SKM-1 (cell line): ENCODE data around the gene CBR4.
"Not testable (repeated sequence)": the region's sequence is repeated elsewhere in the genome, so short reads cannot be mapped to it uniquely, and the experiment has no call there.

ENCODE experiments used
- DNase-seq: peaks from one replicate; lab custom pipeline; 2025; ENCODE audit not compliant: unreplicated experiment; lab: John Stamatoyannopoulos, UW

The CBR4 gene

DNA sequence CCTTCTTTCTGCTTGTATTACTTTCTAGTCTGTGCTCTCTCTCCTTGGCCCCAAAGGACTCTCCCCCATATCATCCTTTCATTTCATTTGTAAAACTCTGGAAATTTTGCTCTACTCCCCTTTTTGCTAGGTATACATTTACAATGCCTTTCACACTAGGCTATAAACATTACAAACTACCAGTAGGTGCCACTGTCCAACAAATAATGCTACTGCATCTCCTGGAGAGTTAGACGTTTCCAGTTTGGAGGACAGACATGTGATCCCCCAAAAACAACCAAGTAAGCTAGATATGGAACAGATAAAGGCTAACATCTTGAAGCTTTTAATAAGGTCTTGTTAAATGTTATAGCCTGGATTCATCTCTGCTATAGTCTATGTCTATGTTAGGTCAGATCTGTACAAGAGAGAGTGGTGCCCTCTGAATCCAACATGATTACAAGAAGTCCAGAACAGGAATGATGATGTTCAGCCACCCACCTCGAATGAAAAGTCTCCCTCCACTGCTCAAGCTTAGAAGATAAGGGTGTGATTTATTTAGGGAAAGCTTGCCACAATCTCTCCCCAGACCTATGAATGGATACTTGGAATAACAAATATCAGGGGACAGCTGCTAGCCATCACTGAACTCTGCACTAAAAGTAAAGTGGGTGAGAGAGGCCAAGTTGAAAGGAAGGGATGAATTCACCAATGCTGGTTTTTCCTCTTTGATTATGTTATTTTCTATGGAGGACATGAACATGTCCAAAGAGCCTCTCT lies 14.3 kb downstream of the CBR4 start:
- no peak for DNase-seq

DNA sequence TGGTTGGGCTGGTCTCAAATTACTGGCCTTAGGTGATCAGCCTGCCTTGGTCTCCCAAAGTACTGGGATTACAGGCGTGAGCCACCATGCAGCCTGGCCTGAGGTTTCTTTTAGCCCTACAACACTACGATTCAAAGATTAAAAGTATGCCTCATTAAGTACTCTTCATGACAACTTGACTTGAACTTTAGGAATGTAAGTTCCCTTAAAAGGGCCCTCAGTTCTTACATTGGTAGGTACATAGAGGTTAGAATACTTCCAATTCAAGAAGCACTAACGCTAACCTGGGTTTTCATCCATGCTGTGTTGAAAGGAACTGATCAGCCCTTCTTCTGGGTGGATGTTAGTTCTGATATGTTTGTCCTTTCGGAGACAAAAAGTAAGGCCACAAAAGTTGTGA lies 15.1 kb downstream of the CBR4 start:
- DNase-seq: no peak

DNA sequence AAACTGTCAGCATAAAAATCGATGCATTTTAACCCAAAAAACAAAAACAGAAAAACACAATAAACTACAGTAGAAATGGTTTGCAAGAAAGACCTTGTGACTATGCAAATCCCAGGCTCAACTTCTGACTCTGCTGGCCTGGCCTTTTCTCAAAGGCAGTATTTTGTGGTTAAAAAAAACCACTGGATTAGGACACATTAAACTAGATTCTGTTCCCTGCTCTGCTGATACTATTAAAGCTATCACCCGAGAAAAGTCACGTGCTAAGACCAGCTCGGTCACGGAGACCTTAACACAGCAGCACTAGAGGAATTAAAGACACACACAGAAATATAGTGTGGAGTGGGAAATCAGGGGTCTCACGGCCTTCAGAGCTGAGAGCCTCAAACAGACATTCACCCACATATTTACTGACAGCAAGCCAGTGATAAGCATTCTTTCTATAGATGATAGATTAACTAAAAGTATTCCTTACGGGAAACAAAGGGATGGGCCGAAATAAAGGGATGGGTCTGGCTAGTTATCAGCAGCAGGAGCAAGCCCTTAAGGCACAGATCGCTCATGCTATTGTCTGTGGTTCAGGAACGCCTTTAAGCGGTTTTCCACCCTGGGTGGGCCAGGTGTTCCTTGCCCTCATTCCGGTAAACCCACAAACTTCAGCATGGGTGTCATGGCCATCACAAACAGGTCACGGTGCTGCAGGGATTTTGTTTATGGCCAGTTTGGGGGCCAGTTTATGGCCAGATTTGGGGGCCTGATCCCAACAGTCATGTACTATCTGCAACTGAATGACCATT lies 16.1 kb downstream of the CBR4 start:
- DNase-seq: no peak

DNA sequence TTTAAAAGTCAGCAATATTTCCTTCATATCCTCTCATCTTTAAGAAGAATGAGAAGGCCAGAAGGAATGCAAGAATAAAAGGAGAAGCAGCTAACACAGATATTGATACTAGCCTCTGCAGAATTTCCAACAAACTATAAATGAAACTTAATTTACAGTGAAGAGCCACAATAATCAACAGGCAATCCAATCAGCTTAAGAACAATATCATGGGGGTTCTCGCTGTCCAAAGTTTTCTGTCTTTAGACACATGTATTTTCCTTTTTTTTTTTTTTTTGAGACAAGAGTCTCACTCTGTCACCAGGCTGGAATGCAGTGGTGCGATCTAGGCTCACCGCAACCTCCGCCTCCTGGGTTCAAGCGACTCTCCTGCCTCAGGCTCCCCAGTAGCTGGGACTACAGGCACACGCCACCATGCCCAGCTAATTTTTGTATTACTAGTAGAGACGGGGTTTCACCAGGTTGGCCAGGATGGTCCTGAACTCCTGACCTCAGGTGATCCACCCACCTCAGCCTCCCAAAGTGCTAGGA lies 17.0 kb downstream of the CBR4 start:
- DNase-seq: not testable (repeated sequence)

DNA sequence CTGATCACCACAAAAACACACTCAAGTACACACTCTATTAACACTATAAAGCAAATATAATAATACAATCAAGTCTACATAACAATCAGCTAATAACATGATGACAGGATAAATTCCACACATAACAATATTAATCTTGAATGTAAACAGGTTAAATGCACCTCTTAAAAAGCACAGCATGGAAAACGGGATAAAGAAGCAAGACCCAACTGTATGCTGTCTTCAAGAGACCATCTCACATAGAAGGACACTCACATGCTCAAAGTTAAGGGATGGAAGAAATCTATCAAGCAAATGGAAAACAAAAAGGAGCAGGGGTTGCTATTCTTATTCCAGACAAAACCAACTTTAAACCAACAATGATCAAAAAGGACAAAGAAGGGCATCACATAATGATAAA lies 28.1 kb downstream of the CBR4 start:
- DNase-seq: no peak

DNA sequence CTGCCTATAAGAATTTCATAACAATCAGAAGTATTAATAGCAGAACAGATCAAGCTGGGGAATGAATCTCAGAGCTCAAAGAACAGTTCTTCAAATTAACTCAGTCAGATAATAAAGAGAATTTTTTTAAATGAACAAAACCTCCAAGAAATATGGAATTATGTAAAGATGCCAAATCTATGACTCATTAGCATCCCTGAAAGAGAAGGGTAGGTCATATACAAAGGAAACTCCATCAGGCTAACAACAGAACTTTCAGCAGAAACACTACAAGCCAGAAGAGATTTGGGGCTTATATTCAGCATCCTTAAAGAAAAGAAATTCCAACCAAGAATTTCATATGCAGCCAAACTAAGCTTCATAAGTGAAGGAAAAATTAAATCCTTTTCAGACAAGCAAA lies 28.6 kb downstream of the CBR4 start:
- DNase-seq: no peak

DNA sequence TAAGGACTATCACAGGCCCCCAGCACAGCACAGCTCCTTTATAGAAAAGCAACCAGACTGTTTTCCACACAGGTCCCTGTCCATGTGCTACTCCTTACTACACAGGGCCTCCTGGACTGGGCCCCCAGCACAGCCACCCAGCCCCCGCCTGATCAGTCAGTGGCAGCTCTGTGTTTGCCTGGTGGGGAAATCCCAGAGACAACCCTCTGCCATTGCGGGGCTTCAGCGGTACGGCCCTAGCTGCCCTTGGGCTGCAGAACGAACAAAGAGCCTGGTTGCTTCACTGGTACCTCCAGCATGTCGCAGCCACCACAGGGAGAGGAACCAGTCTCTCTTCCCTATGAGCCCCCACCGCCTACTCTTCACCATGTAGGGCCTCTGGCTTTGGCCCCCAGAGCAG lies 30.7 kb downstream of the CBR4 start:
- no peak for DNase-seq

DNA sequence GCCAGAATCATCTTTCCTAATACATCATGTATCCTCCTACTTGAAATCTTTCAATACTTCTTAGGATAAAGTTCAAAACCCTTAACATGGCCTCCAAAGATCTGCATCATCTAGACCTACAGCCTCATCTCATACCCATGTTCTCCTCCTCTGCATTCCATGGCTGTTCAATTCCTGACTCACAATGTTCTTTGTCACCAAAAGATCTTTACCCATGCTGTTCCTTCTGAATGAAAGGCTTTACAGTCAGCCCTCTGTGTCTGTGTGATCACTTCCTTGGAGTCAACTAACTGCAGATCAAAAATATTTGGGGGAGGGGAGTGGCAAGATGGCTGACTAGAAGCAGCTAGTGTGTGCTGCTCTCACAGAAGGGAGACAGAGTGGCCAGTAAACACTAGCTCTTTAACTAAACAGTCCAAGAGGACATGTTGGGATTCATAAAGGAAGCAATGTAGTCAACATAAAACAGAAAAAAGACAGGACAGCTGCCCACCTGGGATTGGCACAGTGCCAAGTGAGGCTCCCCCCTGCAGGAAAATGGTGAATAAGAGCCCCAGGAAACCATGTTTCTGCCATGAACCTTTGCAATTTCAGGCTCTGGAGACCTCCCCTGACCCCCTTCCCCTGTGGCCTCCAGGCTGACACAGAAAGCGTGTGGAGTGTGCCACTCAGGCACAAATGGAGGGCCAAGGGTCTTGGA lies 31.9 kb downstream of the CBR4 start:
- DNase-seq: no peak

DNA sequence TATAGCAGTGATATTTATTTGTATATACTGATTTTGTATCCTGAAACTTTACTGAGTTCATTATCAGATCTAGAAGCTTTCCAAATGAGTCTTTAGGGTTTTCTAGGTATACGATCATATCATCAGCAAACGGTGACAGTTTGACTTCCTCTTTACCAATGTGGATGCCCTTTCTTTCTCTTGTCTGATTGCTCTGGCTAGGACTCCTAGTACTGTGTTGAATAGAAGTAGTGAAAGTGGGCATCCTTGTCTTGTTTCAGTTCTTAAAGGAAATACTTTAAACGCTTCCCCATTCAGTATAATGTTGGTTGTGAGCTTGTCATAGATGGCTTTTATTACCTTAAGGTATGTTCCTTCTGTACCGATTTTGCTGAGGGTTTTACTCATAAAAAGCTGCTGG lies 37.5 kb downstream of the CBR4 start:
- DNase-seq: no peak

DNA sequence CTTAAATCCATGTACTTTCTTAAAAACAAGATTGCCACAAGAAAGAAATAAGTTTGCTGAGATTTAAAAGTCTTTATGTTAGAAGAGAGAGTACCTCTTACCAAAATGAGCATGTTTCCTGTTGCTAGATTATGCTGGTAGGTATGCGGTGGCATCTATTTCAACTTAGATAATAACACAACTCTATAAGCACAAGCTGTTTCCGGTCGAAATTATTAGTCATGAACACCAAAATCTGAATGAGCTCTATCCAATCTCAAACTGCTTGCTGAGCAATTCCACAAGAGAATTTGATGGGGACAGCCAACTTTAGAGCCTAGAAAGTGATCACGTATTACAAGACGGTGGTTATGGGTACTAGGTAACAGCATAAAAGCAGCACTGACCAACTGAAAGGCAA lies 49.3 kb downstream of the CBR4 start:
- no peak for DNase-seq

DNA sequence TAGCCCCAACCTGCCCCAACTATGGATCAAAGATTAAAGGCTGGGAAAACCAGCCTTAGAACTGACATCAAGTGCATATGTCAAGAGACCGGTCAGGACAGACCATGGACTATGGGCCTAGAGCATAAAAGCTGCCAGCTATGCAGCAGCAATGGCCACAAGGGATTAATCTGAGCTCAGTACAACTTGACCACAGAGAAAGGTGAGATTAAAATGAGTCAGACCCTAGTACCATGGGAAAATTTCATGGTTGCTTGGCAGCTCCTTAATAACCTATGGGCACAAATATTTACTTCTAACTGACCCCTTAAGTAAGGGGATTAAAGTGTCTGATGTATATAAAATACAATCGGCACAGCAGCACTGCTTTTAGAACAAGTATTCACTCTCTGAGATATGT lies 54.4 kb downstream of the CBR4 start:
- no peak for DNase-seq

DNA sequence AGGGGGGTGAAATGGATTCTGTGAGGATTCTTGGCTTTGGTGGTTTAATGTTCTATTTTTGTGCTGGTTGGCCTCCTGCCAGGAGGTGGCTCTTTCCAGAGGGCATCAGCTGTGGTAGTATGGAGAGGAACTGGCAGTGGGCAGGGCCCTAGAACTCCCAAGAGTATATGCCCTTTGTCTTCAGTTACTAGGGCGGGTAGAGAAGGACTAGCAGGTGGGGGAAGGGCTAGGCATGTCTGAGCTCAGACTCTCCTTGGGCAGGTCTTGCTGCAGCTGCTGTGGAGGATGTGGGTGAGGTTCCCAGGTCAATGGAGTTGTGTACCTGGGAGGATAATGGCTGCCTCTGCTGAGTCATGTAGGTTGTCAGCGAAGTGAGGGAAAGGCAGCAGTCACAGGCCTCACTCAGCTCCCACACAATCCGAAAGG lies 57.2 kb downstream of the CBR4 start:
- not testable (repeated sequence) for DNase-seq

DNA sequence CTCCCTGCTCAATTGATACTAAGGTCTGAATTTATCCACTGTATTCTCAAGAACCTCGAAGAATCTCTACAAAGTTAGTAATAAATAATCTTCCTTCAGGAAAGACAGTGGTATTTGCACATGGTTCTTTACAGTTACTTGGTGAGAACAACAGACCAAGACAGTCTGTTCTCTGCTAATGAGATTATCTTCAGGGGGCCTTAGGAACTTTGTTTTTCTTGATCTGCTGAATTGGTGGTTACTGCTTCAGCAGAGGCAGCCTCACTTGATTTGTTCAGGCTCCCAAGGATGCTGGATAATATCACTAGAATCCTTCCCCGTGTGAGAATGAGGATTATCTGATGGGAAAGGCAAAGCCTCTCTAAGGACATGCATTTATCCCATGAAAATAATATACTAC lies 64.8 kb downstream of the CBR4 start:
- DNase-seq: no peak

DNA sequence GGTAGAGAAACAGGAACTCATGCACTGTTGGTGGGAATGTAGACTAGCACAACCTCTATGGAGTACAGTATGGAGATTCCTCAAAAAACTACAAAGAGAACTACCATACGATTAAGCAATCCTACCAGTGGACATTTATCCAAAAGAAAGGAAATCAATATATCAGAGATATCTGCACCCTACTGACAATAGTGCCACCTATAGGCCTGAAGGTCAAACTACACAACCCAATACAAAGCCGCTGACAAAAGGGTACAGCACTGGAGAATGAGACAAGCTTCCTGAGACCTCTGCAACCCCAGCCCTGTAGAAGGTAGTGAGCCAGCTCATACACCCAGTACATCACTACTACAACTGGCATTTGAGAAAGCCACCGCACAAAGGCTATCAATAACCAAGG lies 67.1 kb downstream of the CBR4 start:
- DNase-seq: no peak
